Measurements from ENCODE around the gene DBH.

DNA sequence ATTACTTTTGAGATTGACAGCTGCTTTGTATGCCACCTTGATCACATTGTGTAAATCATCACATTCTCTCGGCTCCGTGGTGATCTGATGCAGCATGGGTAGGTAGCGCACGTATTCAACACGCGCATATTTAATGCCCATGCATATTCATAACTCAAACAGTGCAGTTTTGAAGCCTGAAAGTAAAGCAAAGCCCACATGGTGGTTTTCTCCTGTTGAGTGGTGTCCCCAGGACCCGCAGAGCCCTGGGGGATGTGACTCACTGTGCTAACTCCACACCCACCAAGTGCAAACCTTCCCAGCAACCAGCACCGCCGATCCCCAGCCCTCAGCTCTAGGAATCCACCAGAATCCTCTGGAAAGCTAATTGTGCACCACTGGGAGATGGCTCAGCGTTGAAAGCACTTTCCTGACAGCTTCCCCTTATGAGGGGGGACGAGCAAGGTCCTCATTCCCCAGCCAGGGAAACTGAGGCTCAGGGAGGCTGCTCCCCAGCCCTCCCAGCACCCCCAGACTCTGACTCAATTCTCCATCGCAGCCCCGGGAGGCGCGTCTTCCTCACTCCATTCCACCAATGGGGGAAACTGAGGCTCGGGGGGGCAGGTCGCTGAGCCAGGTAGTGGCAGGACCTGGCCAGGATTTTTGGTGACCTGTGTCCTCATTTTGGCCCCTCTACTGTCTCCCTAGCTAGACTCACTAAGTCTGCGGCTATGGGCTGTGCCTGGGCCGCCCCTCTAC is 55.6 kb downstream of the DBH start:
- TF ChIP-seq, protein P1, sequence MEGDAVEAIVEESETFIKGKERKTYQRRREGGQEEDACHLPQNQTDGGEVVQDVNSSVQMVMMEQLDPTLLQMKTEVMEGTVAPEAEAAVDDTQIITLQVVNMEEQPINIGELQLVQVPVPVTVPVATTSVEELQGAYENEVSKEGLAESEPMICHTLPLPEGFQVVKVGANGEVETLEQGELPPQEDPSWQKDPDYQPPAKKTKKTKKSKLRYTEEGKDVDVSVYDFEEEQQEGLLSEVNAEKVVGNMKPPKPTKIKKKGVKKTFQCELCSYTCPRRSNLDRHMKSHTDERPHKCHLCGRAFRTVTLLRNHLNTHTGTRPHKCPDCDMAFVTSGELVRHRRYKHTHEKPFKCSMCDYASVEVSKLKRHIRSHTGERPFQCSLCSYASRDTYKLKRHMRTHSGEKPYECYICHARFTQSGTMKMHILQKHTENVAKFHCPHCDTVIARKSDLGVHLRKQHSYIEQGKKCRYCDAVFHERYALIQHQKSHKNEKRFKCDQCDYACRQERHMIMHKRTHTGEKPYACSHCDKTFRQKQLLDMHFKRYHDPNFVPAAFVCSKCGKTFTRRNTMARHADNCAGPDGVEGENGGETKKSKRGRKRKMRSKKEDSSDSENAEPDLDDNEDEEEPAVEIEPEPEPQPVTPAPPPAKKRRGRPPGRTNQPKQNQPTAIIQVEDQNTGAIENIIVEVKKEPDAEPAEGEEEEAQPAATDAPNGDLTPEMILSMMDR (IDR thresholded peaks at IDR 0.05), result no peak
- TF ChIP-seq POLR2A (IDR thresholded peaks at IDR 0.05), result no peak
